ENCODE measurements around the gene RNF180. TPM values are rescaled to one million over a fixed set of nuclear protein-coding genes. Genes with fewer than 3 reads are reported as not detected.

Gene RNF180
- total RNA-seq: not detected

- no peak within 1 kb of the TSS for H3K27ac Mint-ChIP-seq
- H3K27me3 Mint-ChIP-seq: peaks cover 17% of the 10 kb centered on the region in 2 donors
- DNase-seq (ENCODE audit: low spot score): no peak
- H3K9me3 Mint-ChIP-seq: peaks cover 12% of the 10 kb centered on the region
- ATAC-seq: peak; percentile 43 to 45
- peaks cover 10% of the 10 kb centered on the region for H3K36me3 Mint-ChIP-seq
- H3K4me3 Mint-ChIP-seq: no peak within 1 kb of the TSS
- peaks cover 0 to 4% of the 10 kb centered on the region in 2 donors for H3K4me1 Mint-ChIP-seq (ENCODE audit: low read depth in 2 of 2)
Measured at GRCh38 chr5:64165500-64166200, at the start of gene RNF180. Gene RNF180, plus strand, starts transcription at chr5:64165843. Its CDS starts 34,965 bp downstream, at chr5:64200808.

GRCh38 chr5:64125521-64125920 is 40.1 kb upstream of the RNF180 start:
- no peak overlapping the region for H3K4me3 Mint-ChIP-seq
- ATAC-seq: no peak
- peaks cover 10% of the 10 kb centered on the region for H3K9me3 Mint-ChIP-seq
- H3K27me3 Mint-ChIP-seq: no peaks in the 10 kb centered on the region
- no peak overlapping the region for H3K27ac Mint-ChIP-seq
- no peak for DNase-seq (ENCODE audit: low spot score)
- H3K4me1 Mint-ChIP-seq (ENCODE audit: low read depth in 2 of 2): no peaks in the 10 kb centered on the region
- H3K36me3 Mint-ChIP-seq: no peaks in the 10 kb centered on the region

GRCh38 chr5:64126202-64126741 is 39.4 kb upstream of the RNF180 start:
- Mint-ChIP-seq H3K36me3 (no peaks in the 10 kb centered on the region), H3K27me3 (no peaks in the 10 kb centered on the region), H3K4me3 (no peak overlapping the region), H3K4me1 (ENCODE audit: low read depth in 2 of 2) (no peaks in the 10 kb centered on the region), H3K27ac (no peak overlapping the region), H3K9me3 (peaks cover 10% of the 10 kb centered on the region)
- DNase-seq (ENCODE audit: low spot score) (no peak), ATAC-seq (no peak)

GRCh38 chr5:64140018-64140417 is 25.6 kb upstream of the RNF180 start:
- ATAC-seq (no peak), DNase-seq (ENCODE audit: low spot score) (no peak)
- Mint-ChIP-seq H3K27me3 (no peaks in the 10 kb centered on the region), H3K9me3 (peaks cover 4% of the 10 kb centered on the region), H3K27ac (no peak overlapping the region), H3K4me1 (ENCODE audit: low read depth in 2 of 2) (no peaks in the 10 kb centered on the region), H3K36me3 (peaks cover 4% of the 10 kb centered on the region), H3K4me3 (no peak overlapping the region)

- Mint-ChIP-seq H3K4me3 (no peak overlapping the region), H3K36me3 (no peaks in the 10 kb centered on the region), H3K27ac (no peak overlapping the region), H3K9me3 (no peaks in the 10 kb centered on the region), H3K4me1 (ENCODE audit: low read depth in 2 of 2) (no peaks in the 10 kb centered on the region), H3K27me3 (no peaks in the 10 kb centered on the region)
- ATAC-seq (no peak), DNase-seq (ENCODE audit: low spot score) (no peak)
Measured at GRCh38 chr5:64144425-64145215, 21.0 kb upstream of the RNF180 start.

GRCh38 chr5:64145216-64145895 is 20.3 kb upstream of the RNF180 start:
- DNase-seq (ENCODE audit: low spot score) (no peak), ATAC-seq (no peak)
- Mint-ChIP-seq H3K36me3 (no peaks in the 10 kb centered on the region), H3K4me1 (ENCODE audit: low read depth in 2 of 2) (no peaks in the 10 kb centered on the region), H3K9me3 (no peaks in the 10 kb centered on the region), H3K4me3 (no peak overlapping the region), H3K27ac (no peak overlapping the region), H3K27me3 (no peaks in the 10 kb centered on the region)

- Mint-ChIP-seq H3K4me3 (no peak overlapping the region), H3K27ac (no peak overlapping the region), H3K4me1 (ENCODE audit: low read depth in 2 of 2) (no peaks in the 10 kb centered on the region), H3K9me3 (peaks cover 2% of the 10 kb centered on the region), H3K27me3 (no peaks in the 10 kb centered on the region), H3K36me3 (no peaks in the 10 kb centered on the region)
- no peak for ATAC-seq
- no peak for DNase-seq (ENCODE audit: low spot score)
Measured at GRCh38 chr5:64147379-64147778, 18.3 kb upstream of the RNF180 start.

- Mint-ChIP-seq H3K4me1 (ENCODE audit: low read depth in 2 of 2) (no peaks in the 10 kb centered on the region), H3K9me3 (peaks cover 5% of the 10 kb centered on the region), H3K4me3 (no peak overlapping the region), H3K27me3 (no peaks in the 10 kb centered on the region), H3K27ac (no peak overlapping the region), H3K36me3 (no peaks in the 10 kb centered on the region)
- ATAC-seq: no peak
- no peak for DNase-seq (ENCODE audit: low spot score)
Measured at GRCh38 chr5:64147849-64148441, 17.7 kb upstream of the RNF180 start.

GRCh38 chr5:64149268-64149667 is 16.4 kb upstream of the RNF180 start:
- no peak for DNase-seq (ENCODE audit: low spot score)
- Mint-ChIP-seq H3K4me1 (ENCODE audit: low read depth in 2 of 2) (no peaks in the 10 kb centered on the region), H3K27me3 (no peaks in the 10 kb centered on the region), H3K27ac (no peak overlapping the region), H3K4me3 (no peak overlapping the region), H3K36me3 (no peaks in the 10 kb centered on the region), H3K9me3 (peaks cover 11% of the 10 kb centered on the region)
- no peak for ATAC-seq

GRCh38 chr5:64149857-64150521 is 15.7 kb upstream of the RNF180 start:
- Mint-ChIP-seq H3K27ac (no peak overlapping the region), H3K27me3 (no peaks in the 10 kb centered on the region)

GRCh38 chr5:64156261-64156660 is 9.4 kb upstream of the RNF180 start:
- H3K9me3 Mint-ChIP-seq: peaks cover 17% of the 10 kb centered on the region
- H3K36me3 Mint-ChIP-seq: no peaks in the 10 kb centered on the region
- no peaks in the 10 kb centered on the region for H3K27me3 Mint-ChIP-seq

More at GRCh38 chr5:64149857-64150521, 15.7 kb upstream of the RNF180 start:
- Mint-ChIP-seq H3K9me3 (peaks cover 11% of the 10 kb centered on the region), H3K36me3 (no peaks in the 10 kb centered on the region), H3K4me1 (ENCODE audit: low read depth in 2 of 2) (no peaks in the 10 kb centered on the region), H3K4me3 (no peak overlapping the region)
- ATAC-seq (no peak), DNase-seq (ENCODE audit: low spot score) (no peak)

GRCh38 chr5:64158827-64159226 is 6.8 kb upstream of the RNF180 start:
- Mint-ChIP-seq H3K4me1 (ENCODE audit: low read depth in 2 of 2) (no peaks in the 10 kb centered on the region), H3K9me3 (peaks cover 9% of the 10 kb centered on the region), H3K27me3 (peaks cover 0 to under 1% of the 10 kb centered on the region in 2 donors), H3K4me3 (no peak overlapping the region), H3K27ac (no peak overlapping the region), H3K36me3 (no peaks in the 10 kb centered on the region)
- DNase-seq (ENCODE audit: low spot score) (no peak), ATAC-seq (no peak)

More at GRCh38 chr5:64156261-64156660, 9.4 kb upstream of the RNF180 start:
- ATAC-seq (no peak), DNase-seq (ENCODE audit: low spot score) (no peak)
- H3K4me3 Mint-ChIP-seq: no peak overlapping the region
- H3K4me1 Mint-ChIP-seq (ENCODE audit: low read depth in 2 of 2): no peaks in the 10 kb centered on the region
- no peak overlapping the region for H3K27ac Mint-ChIP-seq

GRCh38 chr5:64160201-64160600 is 5.4 kb upstream of the RNF180 start:
- DNase-seq (ENCODE audit: low spot score) (no peak), ATAC-seq (no peak)
- peaks cover 0 to 2% of the 10 kb centered on the region in 2 donors for H3K4me1 Mint-ChIP-seq (ENCODE audit: low read depth in 2 of 2)
- no peak overlapping the region for H3K27ac Mint-ChIP-seq
- H3K36me3 Mint-ChIP-seq: peaks cover 8% of the 10 kb centered on the region
- peaks cover 11% of the 10 kb centered on the region for H3K9me3 Mint-ChIP-seq
- H3K27me3 Mint-ChIP-seq: peaks cover 10 to 14% of the 10 kb centered on the region in 2 donors
- H3K4me3 Mint-ChIP-seq: no peak overlapping the region
